Stimulated activated CD4-positive, alpha-beta T cell treated with anti-CD3 and anti-CD28 coated beads, Interleukin-2, amount 100 ng/mL, for 4 hours (primary cell): ENCODE data around the gene EMILIN3.

Experiments used
- DNase-seq: peaks from one replicate; pipeline ENCODE4 v3.0.0-alpha.2; 2020; ENCODE audit warnings: low read depth

The EMILIN3 gene, protein sequence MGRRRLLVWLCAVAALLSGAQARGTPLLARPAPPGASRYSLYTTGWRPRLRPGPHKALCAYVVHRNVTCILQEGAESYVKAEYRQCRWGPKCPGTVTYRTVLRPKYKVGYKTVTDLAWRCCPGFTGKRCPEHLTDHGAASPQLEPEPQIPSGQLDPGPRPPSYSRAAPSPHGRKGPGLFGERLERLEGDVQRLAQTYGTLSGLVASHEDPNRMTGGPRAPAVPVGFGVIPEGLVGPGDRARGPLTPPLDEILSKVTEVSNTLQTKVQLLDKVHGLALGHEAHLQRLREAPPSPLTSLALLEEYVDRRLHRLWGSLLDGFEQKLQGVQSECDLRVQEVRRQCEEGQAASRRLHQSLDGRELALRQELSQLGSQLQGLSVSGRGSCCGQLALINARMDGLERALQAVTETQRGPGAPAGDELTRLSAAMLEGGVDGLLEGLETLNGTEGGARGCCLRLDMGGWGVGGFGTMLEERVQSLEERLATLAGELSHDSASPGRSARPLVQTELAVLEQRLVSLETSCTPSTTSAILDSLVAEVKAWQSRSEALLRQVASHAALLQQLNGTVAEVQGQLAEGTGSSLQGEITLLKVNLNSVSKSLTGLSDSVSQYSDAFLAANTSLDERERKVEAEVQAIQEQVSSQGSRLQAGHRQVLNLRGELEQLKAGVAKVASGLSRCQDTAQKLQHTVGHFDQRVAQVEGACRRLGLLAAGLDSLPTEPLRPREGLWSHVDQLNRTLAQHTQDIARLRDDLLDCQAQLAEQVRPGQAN

GRCh38 chr20:41366546-41367392 is at the start of gene EMILIN3:
EMILIN3 (minus strand) TSS chr20:41366818; CDS start chr20:41366634, 184 bp downstream.
- no peak for DNase-seq

- no peak for DNase-seq
Measured at GRCh38 chr20:41415191-41415590, 48.6 kb upstream of the EMILIN3 start.

GRCh38 chr20:41413169-41413568 is 46.6 kb upstream of the EMILIN3 start:
- no peak for DNase-seq

DNA sequence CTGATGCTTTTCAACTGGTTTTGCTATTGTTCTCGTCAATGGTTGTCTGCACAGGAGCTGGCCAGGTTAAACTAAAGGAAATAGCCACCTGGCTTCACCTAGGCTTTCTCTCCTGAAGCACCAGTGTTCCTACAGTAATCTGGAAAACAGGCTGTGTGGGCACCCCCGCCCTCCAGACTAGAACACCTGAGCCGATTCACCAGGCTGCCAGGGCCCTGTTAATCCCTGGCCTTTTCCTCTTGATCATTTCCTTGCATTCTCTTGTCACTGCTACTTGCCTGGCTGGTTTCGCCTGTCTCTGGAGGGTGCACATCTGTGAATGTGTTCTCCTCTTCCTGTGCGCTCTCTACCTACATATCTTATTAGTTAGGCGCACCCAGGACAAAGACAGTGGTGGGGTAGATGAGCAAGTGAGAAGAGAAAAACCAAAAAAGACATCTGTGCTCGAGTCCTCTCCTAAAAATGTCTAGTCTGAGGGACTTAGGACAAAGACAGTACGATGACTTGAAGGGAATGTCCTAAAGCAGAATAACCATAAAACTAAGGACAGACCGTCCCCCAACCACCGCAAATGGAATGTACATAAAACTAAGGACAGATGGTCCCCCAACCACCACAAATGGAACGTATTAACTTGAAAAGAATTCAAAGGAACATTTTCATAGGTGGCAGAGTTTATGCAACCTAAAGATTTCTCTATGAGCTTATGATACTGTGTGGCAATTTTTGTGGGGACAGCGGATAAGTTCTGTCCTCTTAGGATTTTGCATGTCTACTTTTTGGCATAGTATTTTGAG is 45.9 kb upstream of the EMILIN3 start:
- DNase-seq: no peak

GRCh38 chr20:41411391-41411847 is 44.8 kb upstream of the EMILIN3 start:
- DNase-seq: no peak

GRCh38 chr20:41408986-41409385 is 42.4 kb upstream of the EMILIN3 start:
- DNase-seq: no peak

- DNase-seq: no peak
Measured at GRCh38 chr20:41408156-41408794, 41.7 kb upstream of the EMILIN3 start.

DNA sequence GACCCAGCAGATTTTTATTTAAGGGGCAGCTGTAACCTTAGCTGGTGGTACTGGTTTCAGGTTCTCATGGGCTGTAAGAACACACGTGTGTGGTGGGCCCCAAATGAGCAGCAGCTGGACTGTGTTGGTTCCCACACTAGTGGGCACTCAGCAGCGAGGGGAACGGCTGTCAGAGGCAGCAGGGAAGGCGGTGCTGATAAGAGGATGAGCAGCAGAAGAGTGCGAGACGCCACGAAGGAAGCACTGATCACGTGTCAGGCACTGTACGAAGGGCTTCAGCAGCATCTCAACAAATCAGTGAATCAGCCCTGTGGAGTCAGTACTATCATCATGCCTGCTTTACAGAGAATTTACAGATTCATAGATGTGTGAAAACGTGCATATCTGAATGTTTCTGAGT is 41.0 kb upstream of the EMILIN3 start:
- no peak for DNase-seq

DNA sequence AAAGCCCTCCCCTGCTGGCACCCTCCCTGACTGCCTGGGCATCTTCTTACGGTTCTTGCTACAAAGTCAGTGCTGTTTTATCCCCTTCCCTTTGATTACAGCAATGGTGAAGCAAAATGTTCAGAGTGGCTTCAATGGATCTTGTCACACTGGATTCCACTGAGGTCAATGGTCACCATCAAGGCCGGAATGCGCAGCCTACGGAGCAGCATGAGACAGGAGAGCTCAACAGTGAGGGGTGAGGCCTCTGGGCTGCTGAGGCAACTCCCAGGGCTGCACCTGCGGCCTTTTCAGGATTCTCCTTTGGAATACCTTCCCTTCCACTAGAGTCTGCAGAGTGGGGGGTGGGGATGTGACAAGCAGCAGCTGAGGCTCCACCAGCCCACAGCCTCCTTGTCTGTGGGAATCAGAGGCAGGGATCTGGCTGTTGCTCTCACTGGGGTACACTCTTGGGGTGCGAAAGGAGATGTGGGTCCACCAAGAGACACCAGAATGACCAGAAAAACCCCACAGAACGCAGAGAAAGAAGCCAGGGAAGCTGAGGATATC is 40.4 kb upstream of the EMILIN3 start:
- no peak for DNase-seq

DNA sequence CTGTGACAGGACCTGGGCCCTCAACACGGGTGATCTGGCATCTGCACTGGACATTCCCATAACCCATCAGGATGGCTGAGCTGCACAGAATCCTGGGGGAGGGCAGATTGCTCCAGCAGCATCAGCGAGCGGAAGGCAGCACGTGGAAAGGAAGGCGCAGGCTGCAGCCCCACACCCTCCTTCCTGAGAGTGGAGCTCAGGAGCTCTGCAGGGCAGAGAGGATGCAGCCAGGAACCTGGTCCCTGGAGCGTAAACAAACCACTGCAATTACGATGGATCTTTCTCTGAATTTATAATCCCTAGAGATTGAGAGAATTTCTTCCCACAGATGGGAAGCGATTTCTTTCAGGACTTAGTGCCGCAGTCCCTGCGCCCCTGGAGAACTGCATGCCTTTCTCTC is 39.7 kb upstream of the EMILIN3 start:
- no peak for DNase-seq

DNA sequence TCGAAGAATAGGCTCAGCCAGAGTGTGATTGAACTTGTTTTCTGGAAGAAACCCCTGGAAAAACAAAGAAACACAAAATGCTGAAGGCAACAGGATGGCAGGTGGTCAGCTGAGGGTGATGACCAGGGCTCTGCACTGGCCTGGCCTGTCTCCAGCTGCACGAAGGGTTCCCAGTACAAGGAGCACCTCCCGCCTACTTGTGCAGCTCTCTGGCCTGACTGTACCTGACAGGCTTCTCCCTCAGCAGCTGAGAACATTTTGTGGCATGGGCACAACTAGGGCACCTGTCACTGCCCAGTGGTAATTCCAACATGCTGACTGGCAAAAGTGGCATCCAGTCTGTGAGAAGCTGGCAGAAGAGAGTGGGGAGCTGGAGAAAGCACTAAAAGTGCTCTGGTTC is 38.8 kb upstream of the EMILIN3 start:
- DNase-seq: no peak

- DNase-seq: no peak
Measured at GRCh38 chr20:41403604-41404003, 37.0 kb upstream of the EMILIN3 start.

GRCh38 chr20:41398408-41398807 is 31.8 kb upstream of the EMILIN3 start:
- DNase-seq: no peak

GRCh38 chr20:41395667-41396664 is 29.3 kb upstream of the EMILIN3 start:
- no peak for DNase-seq

GRCh38 chr20:41394931-41395666 is 28.5 kb upstream of the EMILIN3 start:
- DNase-seq: no peak

DNA sequence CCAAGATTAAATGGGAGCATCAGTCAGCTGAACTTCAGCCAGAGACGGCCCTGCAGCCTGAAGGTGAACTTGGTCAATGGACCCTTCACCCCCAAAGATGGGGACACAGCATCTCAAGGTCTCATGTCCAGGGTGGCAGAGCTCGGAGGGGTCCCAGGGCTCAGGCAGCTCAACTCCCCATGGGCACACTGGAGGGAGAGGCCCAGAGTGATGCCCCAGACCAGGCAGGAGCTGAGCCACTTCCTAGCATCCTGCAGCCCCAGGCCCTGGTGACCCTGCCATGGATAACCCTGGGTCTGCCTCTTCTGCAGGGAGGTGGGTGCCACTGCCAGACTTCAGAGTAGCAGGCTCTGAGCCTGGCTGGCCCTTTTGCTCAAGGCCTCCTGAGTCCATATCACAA is 27.5 kb upstream of the EMILIN3 start:
- no peak for DNase-seq

DNA sequence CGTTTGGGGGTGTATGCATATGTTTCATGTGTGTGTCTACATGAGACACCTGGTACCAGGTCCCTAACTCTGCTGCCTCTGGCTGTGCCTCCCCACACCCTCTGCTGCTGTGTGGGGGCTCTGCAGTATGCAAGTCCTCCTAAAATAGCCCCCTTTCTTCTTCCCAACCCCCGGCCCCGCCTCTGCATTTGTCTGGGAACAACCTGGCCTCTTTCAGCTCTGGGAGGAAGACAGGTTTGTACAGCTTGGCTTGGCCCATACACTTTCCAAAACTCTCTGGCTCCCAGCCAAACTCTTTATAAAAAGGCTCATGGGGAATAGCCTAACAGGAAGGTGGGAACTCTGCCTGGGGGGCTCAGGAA is 27.1 kb upstream of the EMILIN3 start:
- DNase-seq: no peak

DNA sequence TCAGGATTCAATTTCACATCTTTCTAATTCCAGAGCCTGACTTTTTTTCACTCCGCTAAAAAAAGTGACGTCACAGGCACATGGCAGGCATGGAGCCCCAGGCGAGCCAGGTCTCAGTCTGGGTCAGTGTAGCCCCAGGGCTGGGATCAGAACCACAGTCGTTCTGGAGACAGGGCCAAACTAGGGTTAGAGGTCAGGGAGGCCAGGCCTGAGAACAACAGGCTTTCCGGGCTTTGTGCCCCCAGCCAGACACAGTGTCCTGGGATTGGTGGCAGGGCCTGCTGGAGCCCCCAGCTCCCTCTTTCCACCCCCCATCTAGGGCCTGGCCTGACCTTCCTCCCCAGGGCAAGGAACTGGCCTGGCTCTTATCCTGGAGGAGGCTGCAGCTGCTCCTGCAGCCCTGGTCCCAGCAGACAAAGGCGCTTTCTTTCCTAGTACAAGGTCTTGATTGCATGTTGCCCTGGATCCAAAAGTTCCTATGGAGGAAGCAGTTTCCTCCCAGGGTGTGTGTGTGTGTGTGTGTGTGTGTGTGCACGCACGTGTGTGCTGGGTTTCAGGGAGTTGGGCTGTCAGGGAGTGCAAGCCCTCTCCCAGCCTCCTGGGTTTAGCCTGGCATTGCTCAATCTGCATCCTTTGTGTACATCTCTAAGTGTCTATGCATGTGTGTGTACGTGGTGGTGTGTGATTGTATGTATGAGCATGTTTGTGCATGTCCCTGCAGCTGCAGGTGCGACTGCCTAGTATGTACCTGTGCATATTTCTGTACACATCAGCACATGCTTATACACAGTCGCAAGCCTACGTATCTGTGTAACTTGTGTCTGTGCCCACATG is 26.5 kb upstream of the EMILIN3 start:
- DNase-seq: no peak
